SK-N-SH treated with all-trans-retinoic acid at 6 μM for 48 hours (cell line): ENCODE results near the gene ST6GAL2.
A peak's percentile ranks its signal among the peaks of the same experiment; 100 is the strongest.

Experiments used
- ATAC-seq: fragments of 200-7000 bp; cut with Tn5 transposase; 3 replicates; pipeline ENCODE4 v1.9.1; 2020; ENCODE audit warnings: mild to moderate bottlenecking, moderate library complexity
- ARNTL ChIP-seq: fragments of 450-650 bp; formaldehyde crosslinking; IDR thresholded peaks from 2 replicates; pipeline ENCODE4 v1.5.0; 2020; ENCODE audit warnings: low read depth, mild to moderate bottlenecking, moderate library complexity, borderline replicate concordance
- BACH2 ChIP-seq: fragments of 250-450 bp; sonication (Bioruptor Pico); IDR thresholded peaks from 2 replicates; pipeline ENCODE4 v1.9.0; 2021; ENCODE audit warnings: mild to moderate bottlenecking, borderline replicate concordance
- CSDC2 ChIP-seq: fragments of 250-450 bp; sonication (Bioruptor Pico); IDR thresholded peaks from 2 replicates; pipeline ENCODE4 v1.5.0; 2020; ENCODE audit warnings: mild to moderate bottlenecking, moderate library complexity
- ESRRG ChIP-seq: fragments of 250-450 bp; sonication (Bioruptor Pico); IDR thresholded peaks from 2 replicates; pipeline ENCODE4 v1.6.1; 2021; ENCODE audit warnings: mild to moderate bottlenecking
- GLIS3 ChIP-seq: fragments of 250-450 bp; sonication (Bioruptor Pico); IDR thresholded peaks from 2 replicates; pipeline ENCODE4 v1.5.0; 2020; ENCODE audit warnings: mild to moderate bottlenecking, moderate library complexity
- ISL1 ChIP-seq: fragments of 250-450 bp; sonication (Bioruptor Pico); IDR thresholded peaks from 2 replicates; pipeline ENCODE4 v2.1.2; 2022; ENCODE audit warnings: mild to moderate bottlenecking, moderate library complexity
- OSR1 ChIP-seq: fragments of 250-450 bp; sonication (Bioruptor Pico); IDR thresholded peaks from 2 replicates; pipeline ENCODE4 v1.8.0; 2022; ENCODE audit warnings: moderate library complexity, mild to moderate bottlenecking, inconsistent platforms
- PPARA ChIP-seq: fragments of 250-450 bp; sonication (Bioruptor Pico); IDR thresholded peaks from 2 replicates; pipeline ENCODE4 v1.5.0; 2020; ENCODE audit warnings: mild to moderate bottlenecking, borderline replicate concordance
- RARB ChIP-seq: fragments of 250-450 bp; sonication (Bioruptor Pico); IDR thresholded peaks from 2 replicates; pipeline ENCODE4 v1.8.0; 2021; ENCODE audit warnings: mild to moderate bottlenecking, moderate library complexity
- SNAI2 ChIP-seq: fragments of 250-450 bp; sonication (Bioruptor Pico); IDR thresholded peaks from 2 replicates; pipeline ENCODE4 v1.5.0; 2020; ENCODE audit warnings: mild to moderate bottlenecking, moderate library complexity
- TCF4 ChIP-seq: fragments of 250-450 bp; sonication (Bioruptor Pico); IDR thresholded peaks from 2 replicates; pipeline ENCODE4 v1.8.0; 2021; ENCODE audit warnings: mild to moderate bottlenecking, moderate library complexity, borderline replicate concordance
- TOX ChIP-seq: fragments of 250-450 bp; sonication (Bioruptor Pico); IDR thresholded peaks from 2 replicates; pipeline ENCODE4 v1.8.0; 2021; ENCODE audit warnings: mild to moderate bottlenecking, moderate library complexity, borderline replicate concordance
- ZC3H10 ChIP-seq: fragments of 250-450 bp; sonication (Bioruptor Pico); IDR thresholded peaks from 2 replicates; pipeline ENCODE4 v1.5.1; 2021; ENCODE audit warnings: mild to moderate bottlenecking, moderate library complexity
- ZFP3 ChIP-seq: fragments of 250-450 bp; sonication (Bioruptor Pico); IDR thresholded peaks from 2 replicates; pipeline ENCODE4 v1.5.0; 2020; ENCODE audit warnings: mild to moderate bottlenecking, moderate library complexity
- ZFP30 ChIP-seq: fragments of 450-650 bp; formaldehyde crosslinking; IDR thresholded peaks from 2 replicates; pipeline ENCODE4 v1.5.0; 2022; ENCODE audit warnings: mild to moderate bottlenecking, moderate library complexity
- ZNF565 ChIP-seq: fragments of 450-650 bp; formaldehyde crosslinking; conservative IDR thresholded peaks from 2 replicates; pipeline ENCODE4 v1.5.0; 2020; ENCODE audit warnings: low read depth, mild to moderate bottlenecking, moderate library complexity
- ZNF8 ChIP-seq: fragments of 450-650 bp; formaldehyde crosslinking; IDR thresholded peaks from 2 replicates; pipeline ENCODE4 v1.5.0; 2020; ENCODE audit warnings: mild to moderate bottlenecking, moderate library complexity
- TF ChIP-seq, protein P1 (sequence below): fragments of 250-450 bp; sonication (Bioruptor Pico); IDR thresholded peaks from 2 replicates; pipeline ENCODE4 v1.5.1; 2021; ENCODE audit warnings: mild to moderate bottlenecking, moderate library complexity
- TF ChIP-seq, protein P2 (sequence below): fragments of 250-450 bp; sonication (Bioruptor Pico); IDR thresholded peaks from 2 replicates; pipeline ENCODE4 v1.8.0; 2021; ENCODE audit warnings: low read depth, mild to moderate bottlenecking, moderate library complexity, borderline replicate concordance
- TF ChIP-seq, protein P3 (sequence below): fragments of 250-450 bp; sonication (Bioruptor Pico); IDR thresholded peaks from 2 replicates; pipeline ENCODE4 v1.5.1; 2020; ENCODE audit warnings: low read depth, mild to moderate bottlenecking, moderate library complexity
- TF ChIP-seq, protein P4 (sequence below): fragments of 250-450 bp; sonication (Bioruptor Pico); IDR thresholded peaks from 2 replicates; pipeline ENCODE4 v1.5.0; 2020; ENCODE audit warnings: mild to moderate bottlenecking, moderate library complexity
- TF ChIP-seq, protein P5 (sequence below): fragments of 250-450 bp; sonication (Bioruptor Pico); IDR thresholded peaks from 2 replicates; pipeline ENCODE4 v1.8.0; 2020; ENCODE audit warnings: mild to moderate bottlenecking, moderate library complexity, borderline replicate concordance

ST6GAL2 gene

DNA sequence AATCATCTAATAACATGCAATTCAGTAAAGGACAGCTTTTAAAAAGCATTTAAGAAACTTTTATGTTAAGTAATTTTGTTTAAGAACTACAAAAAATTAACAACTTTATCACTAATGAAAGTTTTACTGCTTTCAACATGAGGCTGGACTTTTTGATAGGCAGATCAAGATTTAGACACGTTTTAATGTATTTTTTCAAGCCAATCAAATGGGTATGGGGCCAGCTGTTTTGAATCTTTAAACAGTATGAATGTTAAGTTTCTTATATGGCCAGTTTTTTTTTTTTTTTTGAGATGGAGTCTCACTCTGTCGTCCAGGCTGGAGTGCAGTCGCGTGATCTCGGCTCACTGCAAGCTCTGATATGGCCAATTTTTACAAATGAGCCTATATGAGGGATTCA lies 73.1 kb downstream of the ST6GAL2 start:
- no peak for TF ChIP-seq ZNF8 (CRISPR knock-in tag)
- TF ChIP-seq TOX (CRISPR knock-in tag) = no peak
- no peak for TF ChIP-seq ESRRG (CRISPR knock-in tag)
- TF ChIP-seq BACH2 (CRISPR knock-in tag) = no peak
- TF ChIP-seq CSDC2 = no peak
- TF ChIP-seq, all 23 proteins: peak for 0
- no peak for ATAC-seq

DNA sequence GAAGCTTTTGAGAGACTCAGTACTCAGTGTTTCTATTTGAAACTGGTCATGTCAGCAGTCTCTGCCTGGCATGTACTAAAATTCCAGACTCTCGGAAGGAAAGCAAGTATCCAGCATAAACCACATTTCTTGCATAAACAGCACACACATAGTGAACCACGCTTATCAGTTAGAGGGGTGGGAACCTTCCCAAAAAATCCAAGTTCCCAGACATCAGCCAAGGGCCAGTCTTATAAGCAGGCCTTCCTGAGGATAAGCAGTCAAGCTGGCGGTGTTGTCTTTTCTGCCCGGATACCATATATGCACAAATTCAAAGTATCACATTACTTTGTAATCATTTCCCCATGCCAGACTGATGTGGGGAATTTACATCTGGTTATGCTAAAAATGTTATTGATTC lies 73.6 kb downstream of the ST6GAL2 start:
- peak; percentile 89 for ATAC-seq
- no peak for TF ChIP-seq ISL1 (CRISPR knock-in tag)
- TF ChIP-seq CSDC2 = no peak
- TF ChIP-seq, protein P1, sequence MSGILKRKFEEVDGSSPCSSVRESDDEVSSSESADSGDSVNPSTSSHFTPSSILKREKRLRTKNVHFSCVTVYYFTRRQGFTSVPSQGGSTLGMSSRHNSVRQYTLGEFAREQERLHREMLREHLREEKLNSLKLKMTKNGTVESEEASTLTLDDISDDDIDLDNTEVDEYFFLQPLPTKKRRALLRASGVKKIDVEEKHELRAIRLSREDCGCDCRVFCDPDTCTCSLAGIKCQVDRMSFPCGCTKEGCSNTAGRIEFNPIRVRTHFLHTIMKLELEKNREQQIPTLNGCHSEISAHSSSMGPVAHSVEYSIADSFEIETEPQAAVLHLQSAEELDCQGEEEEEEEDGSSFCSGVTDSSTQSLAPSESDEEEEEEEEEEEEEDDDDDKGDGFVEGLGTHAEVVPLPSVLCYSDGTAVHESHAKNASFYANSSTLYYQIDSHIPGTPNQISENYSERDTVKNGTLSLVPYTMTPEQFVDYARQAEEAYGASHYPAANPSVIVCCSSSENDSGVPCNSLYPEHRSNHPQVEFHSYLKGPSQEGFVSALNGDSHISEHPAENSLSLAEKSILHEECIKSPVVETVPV (CRISPR knock-in tag) = no peak
- TF ChIP-seq OSR1 (CRISPR knock-in tag) = no peak
- no peak for TF ChIP-seq BACH2 (CRISPR knock-in tag)
- TF ChIP-seq ZFP3 (CRISPR knock-in tag) = no peak
- no peak for TF ChIP-seq TOX (CRISPR knock-in tag)
- no peak for TF ChIP-seq ESRRG (CRISPR knock-in tag)
- TF ChIP-seq ZC3H10 (CRISPR knock-in tag) = no peak
- no peak for TF ChIP-seq ZFP30 (CRISPR knock-in tag)
- TF ChIP-seq ARNTL (CRISPR knock-in tag) = no peak
- TF ChIP-seq, protein P2, sequence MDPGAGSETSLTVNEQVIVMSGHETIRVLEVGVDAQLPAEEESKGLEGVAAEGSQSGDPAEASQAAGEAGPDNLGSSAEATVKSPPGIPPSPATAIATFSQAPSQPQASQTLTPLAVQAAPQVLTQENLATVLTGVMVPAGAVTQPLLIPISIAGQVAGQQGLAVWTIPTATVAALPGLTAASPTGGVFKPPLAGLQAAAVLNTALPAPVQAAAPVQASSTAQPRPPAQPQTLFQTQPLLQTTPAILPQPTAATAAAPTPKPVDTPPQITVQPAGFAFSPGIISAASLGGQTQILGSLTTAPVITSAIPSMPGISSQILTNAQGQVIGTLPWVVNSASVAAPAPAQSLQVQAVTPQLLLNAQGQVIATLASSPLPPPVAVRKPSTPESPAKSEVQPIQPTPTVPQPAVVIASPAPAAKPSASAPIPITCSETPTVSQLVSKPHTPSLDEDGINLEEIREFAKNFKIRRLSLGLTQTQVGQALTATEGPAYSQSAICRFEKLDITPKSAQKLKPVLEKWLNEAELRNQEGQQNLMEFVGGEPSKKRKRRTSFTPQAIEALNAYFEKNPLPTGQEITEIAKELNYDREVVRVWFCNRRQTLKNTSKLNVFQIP (CRISPR knock-in tag) = no peak
- no peak for TF ChIP-seq ZNF565
- TF ChIP-seq, protein P3, sequence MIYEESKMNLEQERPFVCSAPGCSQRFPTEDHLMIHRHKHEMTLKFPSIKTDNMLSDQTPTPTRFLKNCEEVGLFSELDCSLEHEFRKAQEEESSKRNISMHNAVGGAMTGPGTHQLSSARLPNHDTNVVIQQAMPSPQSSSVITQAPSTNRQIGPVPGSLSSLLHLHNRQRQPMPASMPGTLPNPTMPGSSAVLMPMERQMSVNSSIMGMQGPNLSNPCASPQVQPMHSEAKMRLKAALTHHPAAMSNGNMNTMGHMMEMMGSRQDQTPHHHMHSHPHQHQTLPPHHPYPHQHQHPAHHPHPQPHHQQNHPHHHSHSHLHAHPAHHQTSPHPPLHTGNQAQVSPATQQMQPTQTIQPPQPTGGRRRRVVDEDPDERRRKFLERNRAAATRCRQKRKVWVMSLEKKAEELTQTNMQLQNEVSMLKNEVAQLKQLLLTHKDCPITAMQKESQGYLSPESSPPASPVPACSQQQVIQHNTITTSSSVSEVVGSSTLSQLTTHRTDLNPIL (CRISPR knock-in tag) = no peak
- no peak for TF ChIP-seq SNAI2 (CRISPR knock-in tag)

DNA sequence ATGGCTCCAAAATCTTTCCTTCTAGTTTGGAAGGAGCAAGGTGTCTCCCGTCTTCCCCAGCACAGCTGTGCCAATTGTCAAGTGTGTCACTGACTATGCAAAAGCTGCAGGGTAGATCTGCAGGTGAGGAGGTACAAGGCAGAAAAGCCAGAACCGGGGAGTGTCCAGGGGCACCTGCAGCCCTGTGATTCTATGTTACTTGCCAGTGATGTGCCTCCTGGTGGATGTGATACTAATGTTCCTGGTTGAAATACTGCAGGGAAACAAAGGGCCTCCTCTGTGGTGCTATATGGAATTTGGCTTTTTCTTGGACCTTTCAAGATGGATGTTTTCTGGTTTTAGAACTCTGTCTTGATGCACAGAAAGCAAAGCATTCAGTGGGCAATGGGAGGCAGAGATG lies 80.3 kb downstream of the ST6GAL2 start:
- no peak for ATAC-seq

More for the DNA sequence above, 80.3 kb downstream of the ST6GAL2 start:
- TF ChIP-seq ARNTL (CRISPR knock-in tag) (no peak), TOX (CRISPR knock-in tag) (no peak), PPARA (CRISPR knock-in tag) (no peak), OSR1 (CRISPR knock-in tag) (no peak), RARB (no peak), ESRRG (CRISPR knock-in tag) (no peak), GLIS3 (CRISPR knock-in tag) (no peak), TCF4 (CRISPR knock-in tag) (no peak), BACH2 (CRISPR knock-in tag) (no peak), ZNF8 (CRISPR knock-in tag) (no peak), ZFP30 (CRISPR knock-in tag) (no peak), CSDC2 (no peak)
- TF ChIP-seq, protein P2 (CRISPR knock-in tag) = no peak
- TF ChIP-seq, protein P4, sequence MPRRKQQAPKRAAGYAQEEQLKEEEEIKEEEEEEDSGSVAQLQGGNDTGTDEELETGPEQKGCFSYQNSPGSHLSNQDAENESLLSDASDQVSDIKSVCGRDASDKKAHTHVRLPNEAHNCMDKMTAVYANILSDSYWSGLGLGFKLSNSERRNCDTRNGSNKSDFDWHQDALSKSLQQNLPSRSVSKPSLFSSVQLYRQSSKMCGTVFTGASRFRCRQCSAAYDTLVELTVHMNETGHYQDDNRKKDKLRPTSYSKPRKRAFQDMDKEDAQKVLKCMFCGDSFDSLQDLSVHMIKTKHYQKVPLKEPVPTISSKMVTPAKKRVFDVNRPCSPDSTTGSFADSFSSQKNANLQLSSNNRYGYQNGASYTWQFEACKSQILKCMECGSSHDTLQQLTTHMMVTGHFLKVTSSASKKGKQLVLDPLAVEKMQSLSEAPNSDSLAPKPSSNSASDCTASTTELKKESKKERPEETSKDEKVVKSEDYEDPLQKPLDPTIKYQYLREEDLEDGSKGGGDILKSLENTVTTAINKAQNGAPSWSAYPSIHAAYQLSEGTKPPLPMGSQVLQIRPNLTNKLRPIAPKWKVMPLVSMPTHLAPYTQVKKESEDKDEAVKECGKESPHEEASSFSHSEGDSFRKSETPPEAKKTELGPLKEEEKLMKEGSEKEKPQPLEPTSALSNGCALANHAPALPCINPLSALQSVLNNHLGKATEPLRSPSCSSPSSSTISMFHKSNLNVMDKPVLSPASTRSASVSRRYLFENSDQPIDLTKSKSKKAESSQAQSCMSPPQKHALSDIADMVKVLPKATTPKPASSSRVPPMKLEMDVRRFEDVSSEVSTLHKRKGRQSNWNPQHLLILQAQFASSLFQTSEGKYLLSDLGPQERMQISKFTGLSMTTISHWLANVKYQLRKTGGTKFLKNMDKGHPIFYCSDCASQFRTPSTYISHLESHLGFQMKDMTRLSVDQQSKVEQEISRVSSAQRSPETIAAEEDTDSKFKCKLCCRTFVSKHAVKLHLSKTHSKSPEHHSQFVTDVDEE = no peak
- TF ChIP-seq, protein P3 (CRISPR knock-in tag) = no peak
- TF ChIP-seq, protein P5, sequence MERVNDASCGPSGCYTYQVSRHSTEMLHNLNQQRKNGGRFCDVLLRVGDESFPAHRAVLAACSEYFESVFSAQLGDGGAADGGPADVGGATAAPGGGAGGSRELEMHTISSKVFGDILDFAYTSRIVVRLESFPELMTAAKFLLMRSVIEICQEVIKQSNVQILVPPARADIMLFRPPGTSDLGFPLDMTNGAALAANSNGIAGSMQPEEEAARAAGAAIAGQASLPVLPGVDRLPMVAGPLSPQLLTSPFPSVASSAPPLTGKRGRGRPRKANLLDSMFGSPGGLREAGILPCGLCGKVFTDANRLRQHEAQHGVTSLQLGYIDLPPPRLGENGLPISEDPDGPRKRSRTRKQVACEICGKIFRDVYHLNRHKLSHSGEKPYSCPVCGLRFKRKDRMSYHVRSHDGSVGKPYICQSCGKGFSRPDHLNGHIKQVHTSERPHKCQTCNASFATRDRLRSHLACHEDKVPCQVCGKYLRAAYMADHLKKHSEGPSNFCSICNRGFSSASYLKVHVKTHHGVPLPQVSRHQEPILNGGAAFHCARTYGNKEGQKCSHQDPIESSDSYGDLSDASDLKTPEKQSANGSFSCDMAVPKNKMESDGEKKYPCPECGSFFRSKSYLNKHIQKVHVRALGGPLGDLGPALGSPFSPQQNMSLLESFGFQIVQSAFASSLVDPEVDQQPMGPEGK (CRISPR knock-in tag) = no peak
